A673 (cell line): ENCODE results near the gene TOMM40L. TPM values are rescaled to one million over a fixed set of nuclear protein-coding genes. Genes with fewer than 3 reads are reported as not detected.

Source experiments
- BruUV-seq: library from RNA; stranded (reverse); fragments of 400-500 nt; replicated peaks from 2 replicates; lab custom pipeline; 2021; lab: Mats Ljungman, UMichigan
- CTCF ChIA-PET: fragments of 300-600 bp; sonication (Branson Sonifier 250); formaldehyde crosslinking; loops from one replicate; lab custom pipeline; 2022; ENCODE audit warnings: antibody characterized with exemption; lab: Charles Lee
- POLR2A ChIA-PET: fragments of 300-600 bp; sonication (Branson Sonifier 250); formaldehyde crosslinking; loops from one replicate; lab custom pipeline; 2022; ENCODE audit warnings: antibody characterized with exemption; ENCODE audit not compliant: low non-redundant PET; lab: Charles Lee
- DNase-seq: peaks from one replicate; pipeline ENCODE4 v3.0.0-alpha.2; 2015; ENCODE audit warnings: low spot score
- H3K27ac ChIP-seq: fragments of 200-600 bp; sonication (generic); 2 replicates; pipeline ENCODE4 v1.5.1; 2016; ENCODE audit warnings: mixed run types, low read depth, mild to moderate bottlenecking, mixed read lengths, antibody characterized with exemption, low read length; ENCODE audit not compliant: poor library complexity, severe bottlenecking
- H3K27me3 ChIP-seq: fragments of 200-600 bp; sonication (generic); replicated peaks from 2 replicates; pipeline ENCODE4 v1.6.1; 2017; ENCODE audit warnings: mixed run types, low read depth, mild to moderate bottlenecking, mixed read lengths, antibody characterized with exemption, low read length; ENCODE audit not compliant: insufficient read depth, poor library complexity
- H3K36me3 ChIP-seq: fragments of 200-600 bp; sonication (generic); 2 replicates; pipeline ENCODE4 v1.6.1; 2016; ENCODE audit warnings: mixed run types, mild to moderate bottlenecking, mixed read lengths, antibody characterized with exemption, low read length; ENCODE audit not compliant: insufficient read depth, poor library complexity, severe bottlenecking
- H3K4me1 ChIP-seq: fragments of 200-600 bp; sonication (generic); 2 replicates; pipeline ENCODE4 v1.6.1; 2017; ENCODE audit warnings: mixed run types, mild to moderate bottlenecking, mixed read lengths, antibody characterized with exemption, low read length; ENCODE audit not compliant: insufficient read depth, poor library complexity, severe bottlenecking
- H3K4me3 ChIP-seq: fragments of 200-600 bp; sonication (generic); 2 replicates; pipeline ENCODE4 v1.5.1; 2016; ENCODE audit warnings: low read depth, mixed run types, mild to moderate bottlenecking, mixed read lengths, low read length; ENCODE audit not compliant: poor library complexity, severe bottlenecking
- H3K9me3 ChIP-seq: fragments of 200-600 bp; sonication (generic); 2 replicates; pipeline ENCODE4 v1.6.1; 2016; ENCODE audit warnings: mixed run types, low read depth, mild to moderate bottlenecking, mixed read lengths, antibody characterized with exemption, low read length; ENCODE audit not compliant: poor library complexity, severe bottlenecking
- CTCF ChIP-seq: fragments of 300-800, 200-600 bp; sonication (generic); conservative IDR thresholded peaks from 2 replicates; pipeline ENCODE4 v1.5.1; 2017; ENCODE audit warnings: low read depth, mild to moderate bottlenecking, antibody characterized with exemption, low read length, moderate library complexity, mixed read lengths
- EZH2 ChIP-seq: fragments of 200-600 bp; sonication (generic); IDR thresholded peaks from 2 replicates; pipeline ENCODE4 v1.6.1; 2017; ENCODE audit warnings: borderline replicate concordance, low read depth, mild to moderate bottlenecking, mixed read lengths, antibody characterized with exemption, low read length; ENCODE audit not compliant: poor library complexity, severe bottlenecking
- intact Hi-C: fragments of 100-400 bp; cut with micrococcal nuclease; formaldehyde crosslinking; loops from one replicate; pipeline ENCODE4 v1.10.0; 2022; ENCODE audit not compliant: unreplicated experiment
- total RNA-seq: library from RNA; stranded (reverse); gene quantifications from 2 replicates; pipeline ENCODE4 v1.2.3, GENCODE V29; 2021

The TOMM40L gene
- total RNA-seq, 1 experiment from 2014 or later = 14.0 TPM

- POLR2A ChIA-PET = no interaction called here
- Histone ChIP-seq H3K36me3 (peaks cover 33% of the 10 kb centered on the region), H3K27me3 (no peaks in the 10 kb centered on the region), H3K9me3 (no peaks in the 10 kb centered on the region), H3K4me3 (no peak overlapping the region), H3K4me1 (peaks cover 18% of the 10 kb centered on the region), H3K27ac (no peak overlapping the region)
- TF ChIP-seq CTCF (no peak), EZH2 (no peak)
- intact Hi-C loops = no loop called here
- BruUV-seq = no TSS peak
- DNase-seq = no peak
- CTCF ChIA-PET = interaction anchor here (1.2 kb wide), 1 partner anchor 102 kb away, joined by 4 read pairs; no protein-coding TSS in a partner anchor
These were observed 36.8 kb upstream of the TOMM40L start for GRCh38 chr1:161189036-161189435.

DNA sequence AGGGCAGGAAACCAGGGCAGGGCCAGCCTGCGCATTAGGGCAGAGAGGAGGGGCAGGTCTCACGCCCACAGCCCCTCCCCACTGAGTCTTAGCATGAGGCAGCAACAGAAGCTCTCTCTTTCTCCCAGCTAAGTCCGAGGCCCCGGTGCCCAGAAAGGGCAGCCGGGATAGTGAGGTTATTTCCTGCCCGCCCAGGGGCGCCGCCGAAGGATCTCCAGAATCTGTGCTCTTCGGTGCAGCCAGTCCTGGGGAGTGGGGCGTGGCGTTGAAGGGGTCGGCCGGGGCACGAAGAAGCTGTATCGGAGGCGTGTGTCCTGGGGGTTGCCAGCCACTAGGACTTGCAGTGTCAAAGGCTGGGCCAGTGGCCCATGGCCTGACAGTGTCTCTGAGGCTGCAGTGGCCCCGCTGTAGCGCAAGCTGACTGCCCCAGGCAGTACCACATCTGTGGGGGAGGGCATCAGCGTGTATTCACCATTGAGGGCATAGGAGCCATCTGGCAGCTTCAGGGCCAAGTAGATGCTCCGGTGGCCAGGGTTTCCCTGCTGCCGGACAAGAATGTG is 34.8 kb upstream of the TOMM40L start:
- H3K4me3 ChIP-seq = no peak overlapping the region
- ChIA-PET CTCF (no interaction called here), POLR2A (no interaction called here)
- no peak for DNase-seq
- H3K27ac ChIP-seq = no peak overlapping the region
- TF ChIP-seq EZH2 = no peak
- TF ChIP-seq CTCF = no peak
- intact Hi-C loops = no loop called here
- BruUV-seq = no TSS peak
- peaks cover 9% of the 10 kb centered on the region for H3K4me1 ChIP-seq
- H3K27me3 ChIP-seq = no peaks in the 10 kb centered on the region
- no peaks in the 10 kb centered on the region for H3K9me3 ChIP-seq
- peaks cover 50% of the 10 kb centered on the region for H3K36me3 ChIP-seq

DNA sequence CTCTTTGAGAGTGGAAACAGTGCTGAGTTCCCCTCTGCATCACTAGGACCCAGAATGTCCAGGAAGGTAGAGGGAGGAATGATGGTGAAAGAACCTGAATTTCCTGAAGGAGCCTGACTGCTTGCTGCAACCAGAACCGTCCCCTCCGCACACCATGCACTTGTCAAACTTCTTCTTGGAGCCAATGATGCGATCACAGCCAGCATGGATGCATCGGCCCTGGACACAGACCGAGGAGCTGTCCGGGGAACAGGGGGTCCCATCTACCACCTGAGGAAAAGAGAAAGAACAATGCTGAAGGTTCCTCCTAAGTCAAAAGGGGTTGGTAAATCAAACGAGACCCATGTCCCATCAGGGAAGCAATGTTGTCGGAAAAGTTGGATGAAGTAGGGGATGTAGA is 33.9 kb upstream of the TOMM40L start:
- ChIA-PET POLR2A (no interaction called here), CTCF (interaction anchor here (0.5 kb wide), 1 partner anchor 25 kb away, joined by 8 read pairs; no protein-coding TSS in a partner anchor)
- no peak overlapping the region for H3K4me3 ChIP-seq
- no TSS peak for BruUV-seq
- peaks cover 53% of the 10 kb centered on the region for H3K36me3 ChIP-seq
- no peak for TF ChIP-seq EZH2
- TF ChIP-seq CTCF = no peak
- intact Hi-C loops = loop anchor here (1.0 kb wide), 1 partner anchor 33 kb away; no protein-coding TSS in a partner anchor
- H3K9me3 ChIP-seq = no peaks in the 10 kb centered on the region
- peaks cover 15% of the 10 kb centered on the region for H3K4me1 ChIP-seq
- no peak for DNase-seq
- no peaks in the 10 kb centered on the region for H3K27me3 ChIP-seq
- H3K27ac ChIP-seq = no peak overlapping the region
